ENCODE measurements around the gene RNF144B.

- TF ChIP-seq, protein P1, sequence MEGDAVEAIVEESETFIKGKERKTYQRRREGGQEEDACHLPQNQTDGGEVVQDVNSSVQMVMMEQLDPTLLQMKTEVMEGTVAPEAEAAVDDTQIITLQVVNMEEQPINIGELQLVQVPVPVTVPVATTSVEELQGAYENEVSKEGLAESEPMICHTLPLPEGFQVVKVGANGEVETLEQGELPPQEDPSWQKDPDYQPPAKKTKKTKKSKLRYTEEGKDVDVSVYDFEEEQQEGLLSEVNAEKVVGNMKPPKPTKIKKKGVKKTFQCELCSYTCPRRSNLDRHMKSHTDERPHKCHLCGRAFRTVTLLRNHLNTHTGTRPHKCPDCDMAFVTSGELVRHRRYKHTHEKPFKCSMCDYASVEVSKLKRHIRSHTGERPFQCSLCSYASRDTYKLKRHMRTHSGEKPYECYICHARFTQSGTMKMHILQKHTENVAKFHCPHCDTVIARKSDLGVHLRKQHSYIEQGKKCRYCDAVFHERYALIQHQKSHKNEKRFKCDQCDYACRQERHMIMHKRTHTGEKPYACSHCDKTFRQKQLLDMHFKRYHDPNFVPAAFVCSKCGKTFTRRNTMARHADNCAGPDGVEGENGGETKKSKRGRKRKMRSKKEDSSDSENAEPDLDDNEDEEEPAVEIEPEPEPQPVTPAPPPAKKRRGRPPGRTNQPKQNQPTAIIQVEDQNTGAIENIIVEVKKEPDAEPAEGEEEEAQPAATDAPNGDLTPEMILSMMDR (IDR thresholded peaks at IDR 0.05): no peak
- no peak for TF ChIP-seq POLR2A (IDR thresholded peaks at IDR 0.05)
Measured at GRCh38 chr6:18359237-18359885, 27.8 kb upstream of the RNF144B start.
